ENCODE measurements around the gene CDH23. TPM values are rescaled to one million over a fixed set of nuclear protein-coding genes. Genes with fewer than 3 reads are reported as not detected.

CDH23 gene
- total and polyA plus RNA-seq, 2 donors (not counting 1 experiment from before 2014, with no cell fraction given), result 0.37 to 0.89 TPM

DNA sequence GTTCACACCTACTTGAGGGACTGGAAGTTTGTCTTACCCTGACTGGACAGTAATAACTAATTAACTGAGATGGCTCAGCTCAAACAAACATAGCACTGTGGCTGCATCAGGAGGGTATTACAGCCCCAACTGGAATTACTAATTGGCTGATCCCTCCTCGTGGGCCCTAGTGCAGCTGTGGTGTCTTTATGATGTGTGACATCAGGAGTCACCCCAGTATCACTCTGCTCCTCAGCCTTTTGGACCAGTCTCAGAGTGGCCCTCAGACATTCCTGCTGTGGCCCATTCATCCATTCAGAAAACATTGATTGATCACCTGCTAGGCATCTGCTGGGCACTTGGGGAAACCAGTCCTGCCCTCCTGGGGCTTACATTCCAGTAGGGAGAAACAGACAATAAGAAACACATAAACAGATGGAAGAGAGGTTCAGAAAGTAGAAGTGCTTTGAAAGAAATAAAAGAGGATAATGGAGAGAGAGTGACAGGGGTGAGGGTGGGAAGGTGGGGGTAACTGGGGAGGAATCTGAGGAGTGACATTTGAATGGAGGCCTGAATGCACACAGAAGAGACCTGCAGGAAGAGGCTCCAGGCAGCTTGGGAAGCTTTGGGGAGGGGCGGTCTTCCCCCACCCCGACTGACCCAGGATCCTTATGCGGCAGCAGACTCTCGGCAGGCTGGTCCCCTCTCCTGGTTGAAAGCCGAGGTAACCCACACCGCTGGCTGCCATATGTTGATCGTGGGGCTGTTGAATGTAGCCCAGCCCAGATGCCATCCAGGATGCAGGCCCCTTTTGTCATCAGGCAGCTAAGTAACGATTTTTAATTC lies 209.7 kb downstream of the CDH23 start:
- intact Hi-C loops (cut with micrococcal nuclease), result no loop called here
- H3K4me2 ChIP-seq (replicated peaks; ENCODE audit: low read depth, low read length, poor library complexity, severe bottlenecking), result no peak overlapping the region
- no peak for TF ChIP-seq EZH2 (IDR thresholded peaks at IDR 0.05; ENCODE audit: borderline replicate concordance, insufficient read depth, low read depth, low read length, poor library complexity, severe bottlenecking)
- no peak for TF ChIP-seq CTCF (IDR thresholded peaks at IDR 0.05)
- H3K27me3 ChIP-seq (replicated peaks in 1 of 4; ENCODE audit: control extremely low read depth in 1 of 4, control insufficient read depth in 3 of 4, insufficient read depth in 4 of 4, low read length in 3 of 4), result peaks cover 0 to 8% (median 0%) of the 10 kb centered on the region in 4 experiments
- Mint-ChIP-seq H3K9me3 (ENCODE audit: insufficient read depth) (no peaks in the 10 kb centered on the region), H3K4me1 (peaks cover 2% of the 10 kb centered on the region), H3K27ac (no peak overlapping the region), H3K4me3 (no peak overlapping the region), H3K27me3 (peaks cover 7% of the 10 kb centered on the region)
- DNase-seq, result no peak
- ATAC-seq (ENCODE audit: low read depth), result no peak
- H3K36me3 ChIP-seq (replicated peaks in 1 of 2; ENCODE audit: control extremely low read depth in 1 of 2, control insufficient read depth in 1 of 2, extremely low read depth in 1 of 2, insufficient read depth in 2 of 2, low read length in 1 of 2), result no peaks in the 10 kb centered on the region
- WGBS (ENCODE audit: insufficient coverage), result 91% methylated on average over 9 of the region's 9 CpGs
- H3K4me3 ChIP-seq (ENCODE audit: control extremely low read depth in 1 of 5, extremely low read depth in 1 of 5, insufficient read depth in 1 of 5, low read depth in 2 of 5, low read length in 4 of 5), result no peak overlapping the region
- H3K79me2 ChIP-seq (ENCODE audit: control insufficient read depth, insufficient read depth, low read length), result no peaks in the 10 kb centered on the region
- H3K9ac ChIP-seq (ENCODE audit: low read length), result no peak overlapping the region
- no peak overlapping the region for H3K27ac ChIP-seq (ENCODE audit: low read length in 2 of 2)
- no peaks in the 10 kb centered on the region for H3K4me1 ChIP-seq (ENCODE audit: control insufficient read depth in 2 of 2, insufficient read depth in 2 of 2, low read length in 2 of 2)
- ChIA-PET POLR2A (no interaction called here), CTCF (interaction anchor here (1.4 to 9.5 kb wide), 4 partner anchors 8 to 290 kb away, joined by 4 to 79 read pairs (median 12); partner anchors contain the start of gene SLC29A3)
- H2AFZ ChIP-seq (ENCODE audit: insufficient read depth, low read depth, low read length, poor library complexity, severe bottlenecking), result no peak overlapping the region
- H4K20me1 ChIP-seq (ENCODE audit: control insufficient read depth, insufficient read depth, low read length, poor library complexity, severe bottlenecking), result no peaks in the 10 kb centered on the region
- no peaks in the 10 kb centered on the region for H3K9me3 ChIP-seq (ENCODE audit: control extremely low read depth in 1 of 3, control insufficient read depth in 2 of 3, insufficient read depth in 1 of 3, low read length in 2 of 3)

DNA sequence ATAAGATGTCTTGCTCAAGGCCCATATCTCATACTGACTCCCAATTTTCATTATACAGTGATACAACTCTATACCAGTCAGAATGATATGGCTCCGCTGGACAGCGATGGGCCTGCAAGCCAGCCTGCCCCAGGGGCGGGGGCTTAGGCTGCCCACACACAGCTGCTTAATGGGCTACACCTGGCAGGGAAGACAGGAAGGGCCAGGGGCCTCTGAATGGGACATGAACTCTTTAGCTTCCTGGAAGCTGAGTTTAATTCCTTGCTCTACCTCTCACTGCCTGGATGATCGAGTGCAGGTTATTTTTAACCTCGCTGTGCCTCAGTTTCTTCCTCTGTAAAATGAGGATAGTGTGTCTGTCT lies 210.3 kb downstream of the CDH23 start:
- Histone ChIP-seq H3K4me1 (ENCODE audit: control insufficient read depth in 2 of 2, insufficient read depth in 2 of 2, low read length in 2 of 2) (no peaks in the 10 kb centered on the region), H3K4me2 (replicated peaks; ENCODE audit: low read depth, low read length, poor library complexity, severe bottlenecking) (no peak overlapping the region), H3K27me3 (replicated peaks in 1 of 4; ENCODE audit: control extremely low read depth in 1 of 4, control insufficient read depth in 3 of 4, insufficient read depth in 4 of 4, low read length in 3 of 4) (peaks cover 0 to 11% (median 0%) of the 10 kb centered on the region in 4 experiments), H2AFZ (ENCODE audit: insufficient read depth, low read depth, low read length, poor library complexity, severe bottlenecking) (no peak overlapping the region), H3K36me3 (replicated peaks in 1 of 2; ENCODE audit: control extremely low read depth in 1 of 2, control insufficient read depth in 1 of 2, extremely low read depth in 1 of 2, insufficient read depth in 2 of 2, low read length in 1 of 2) (no peaks in the 10 kb centered on the region), H3K9me3 (ENCODE audit: control extremely low read depth in 1 of 3, control insufficient read depth in 2 of 3, insufficient read depth in 1 of 3, low read length in 2 of 3) (no peaks in the 10 kb centered on the region), H3K27ac (ENCODE audit: low read length in 2 of 2) (no peak overlapping the region), H4K20me1 (ENCODE audit: control insufficient read depth, insufficient read depth, low read length, poor library complexity, severe bottlenecking) (no peaks in the 10 kb centered on the region), H3K9ac (ENCODE audit: low read length) (no peak overlapping the region), H3K79me2 (ENCODE audit: control insufficient read depth, insufficient read depth, low read length) (no peaks in the 10 kb centered on the region), H3K4me3 (ENCODE audit: control extremely low read depth in 1 of 5, extremely low read depth in 1 of 5, insufficient read depth in 1 of 5, low read depth in 2 of 5, low read length in 4 of 5) (no peak overlapping the region)
- intact Hi-C loops (cut with micrococcal nuclease), result no loop called here
- ChIA-PET CTCF (interaction anchor here (0.6 to 9.5 kb wide), 7 partner anchors 9 to 291 kb away, joined by 3 to 79 read pairs (median 4); partner anchors contain the start of gene SLC29A3), POLR2A (no interaction called here)
- WGBS (ENCODE audit: insufficient coverage), result 84% methylated on average over 4 of the region's 5 CpGs
- TF ChIP-seq CTCF (IDR thresholded peaks at IDR 0.05) (no peak), EZH2 (IDR thresholded peaks at IDR 0.05; ENCODE audit: borderline replicate concordance, insufficient read depth, low read depth, low read length, poor library complexity, severe bottlenecking) (no peak)
- DNase-seq (no peak), ATAC-seq (ENCODE audit: low read depth) (no peak)
- H3K9me3 Mint-ChIP-seq (ENCODE audit: insufficient read depth), result no peaks in the 10 kb centered on the region
- peaks cover 8% of the 10 kb centered on the region for H3K27me3 Mint-ChIP-seq
- no peak overlapping the region for H3K4me3 Mint-ChIP-seq
- no peak overlapping the region for H3K27ac Mint-ChIP-seq
- H3K4me1 Mint-ChIP-seq, result peaks cover 2% of the 10 kb centered on the region
